GM03348 (cell line): ENCODE data around the gene MANSC1.
A peak's percentile ranks its signal among the peaks of the same experiment; 100 is the strongest.

ENCODE experiments used
- DNase-seq: peaks from one replicate; pipeline ENCODE4 v3.0.0; 2012; ENCODE audit warnings: low spot score

The MANSC1 gene

GRCh38 chr12:12349711-12350665 is at the start of gene MANSC1:
Gene MANSC1, minus strand, starts transcription at chr12:12350242. Its CDS starts 6,928 bp downstream, at chr12:12343314.
- peak; percentile 82 for DNase-seq

DNA sequence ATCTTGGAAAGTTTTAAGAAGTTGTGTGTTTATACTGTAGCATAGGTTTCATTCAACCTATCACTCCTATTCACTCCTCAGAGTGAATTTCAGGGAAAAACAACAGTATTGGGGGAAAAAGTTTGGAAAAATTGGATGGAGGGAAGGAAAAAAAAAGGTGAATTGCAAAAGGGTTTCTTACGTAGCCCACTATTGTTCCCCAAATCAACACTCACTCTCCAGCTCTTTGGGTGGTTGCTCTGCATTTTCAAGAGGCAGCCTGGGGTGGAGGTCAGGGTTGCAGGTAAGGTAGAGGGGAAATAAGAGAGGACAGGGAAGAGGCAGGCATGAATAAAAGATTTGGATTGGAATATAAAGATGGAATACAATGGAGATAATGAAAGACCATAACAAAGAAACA is 49.1 kb upstream of the MANSC1 start:
- DNase-seq = no peak

GRCh38 chr12:12398026-12398859 is 48.2 kb upstream of the MANSC1 start:
- DNase-seq = peak; percentile 90

GRCh38 chr12:12397184-12397583 is 47.1 kb upstream of the MANSC1 start:
- no peak for DNase-seq

DNA sequence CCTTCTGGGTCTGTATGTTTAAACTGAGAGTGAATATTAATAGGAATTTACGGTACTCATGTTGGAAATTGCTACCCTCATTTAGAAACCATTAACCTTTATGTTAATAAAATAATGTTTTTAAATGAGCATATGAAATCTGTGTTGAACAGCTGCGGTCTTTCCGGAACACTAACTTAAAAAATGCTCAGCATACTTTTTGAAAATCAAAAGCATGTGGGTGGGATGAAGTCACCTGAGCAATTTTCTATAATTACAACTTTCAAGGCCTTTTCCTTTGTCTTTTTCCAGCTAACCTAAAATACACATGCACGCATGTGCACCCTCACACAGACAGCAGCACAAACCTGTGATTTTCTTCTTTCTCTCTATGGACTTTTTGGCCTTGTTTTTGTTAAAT is 46.7 kb upstream of the MANSC1 start:
- DNase-seq = no peak

DNA sequence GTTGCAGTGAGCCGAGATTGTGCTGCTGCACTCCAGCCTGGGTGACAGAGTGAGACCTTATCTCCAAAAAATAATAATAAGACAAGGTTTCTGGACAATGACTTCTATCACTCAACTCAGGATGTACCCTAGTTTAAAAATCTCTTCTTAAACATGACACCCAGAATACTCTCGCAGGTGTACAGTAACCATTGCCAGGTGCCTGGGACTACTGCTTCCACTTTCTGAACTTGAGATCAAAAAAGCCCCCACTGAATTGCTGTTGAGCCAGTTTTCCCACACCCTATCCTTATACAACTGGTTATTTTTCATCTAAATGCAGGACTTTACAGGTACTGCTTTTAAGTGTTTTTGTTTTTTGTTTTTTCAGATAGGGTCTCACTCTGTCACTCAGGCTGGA is 43.1 kb upstream of the MANSC1 start:
- DNase-seq = no peak

- DNase-seq = no peak
These were observed 42.4 kb upstream of the MANSC1 start for GRCh38 chr12:12392413-12392812.

- peak; percentile 67 for DNase-seq
These were observed 37.5 kb upstream of the MANSC1 start for GRCh38 chr12:12387501-12387900.

GRCh38 chr12:12384571-12385340 is 34.7 kb upstream of the MANSC1 start:
- DNase-seq = no peak

- no peak for DNase-seq
These were observed 31.9 kb upstream of the MANSC1 start for GRCh38 chr12:12381982-12382381.

- DNase-seq = no peak
These were observed 31.0 kb upstream of the MANSC1 start for GRCh38 chr12:12380949-12381593.

GRCh38 chr12:12379831-12380730 is 30.0 kb upstream of the MANSC1 start:
- peak; percentile 22 for DNase-seq

DNA sequence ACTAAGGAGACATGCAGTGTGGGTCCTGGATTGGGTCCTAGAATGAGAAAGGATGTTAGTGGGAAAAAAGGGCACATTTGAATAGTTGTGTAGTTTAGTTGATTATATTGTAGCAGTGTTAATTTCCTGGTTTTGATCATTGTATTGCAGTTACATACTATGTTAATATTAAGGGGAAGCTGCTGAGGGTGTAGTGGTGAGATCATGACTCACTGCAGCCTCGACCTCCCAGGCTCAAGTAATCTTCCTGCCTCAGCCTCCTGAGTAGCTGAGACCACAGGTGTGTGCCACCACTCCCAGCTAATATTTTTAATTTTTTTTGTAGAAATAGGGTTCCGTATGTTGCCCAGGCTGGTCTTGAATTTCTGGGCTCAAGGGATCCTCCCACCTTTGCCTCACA is 28.6 kb upstream of the MANSC1 start:
- no peak for DNase-seq

GRCh38 chr12:12376646-12377448 is 26.8 kb upstream of the MANSC1 start:
- peak; percentile 78 for DNase-seq

DNA sequence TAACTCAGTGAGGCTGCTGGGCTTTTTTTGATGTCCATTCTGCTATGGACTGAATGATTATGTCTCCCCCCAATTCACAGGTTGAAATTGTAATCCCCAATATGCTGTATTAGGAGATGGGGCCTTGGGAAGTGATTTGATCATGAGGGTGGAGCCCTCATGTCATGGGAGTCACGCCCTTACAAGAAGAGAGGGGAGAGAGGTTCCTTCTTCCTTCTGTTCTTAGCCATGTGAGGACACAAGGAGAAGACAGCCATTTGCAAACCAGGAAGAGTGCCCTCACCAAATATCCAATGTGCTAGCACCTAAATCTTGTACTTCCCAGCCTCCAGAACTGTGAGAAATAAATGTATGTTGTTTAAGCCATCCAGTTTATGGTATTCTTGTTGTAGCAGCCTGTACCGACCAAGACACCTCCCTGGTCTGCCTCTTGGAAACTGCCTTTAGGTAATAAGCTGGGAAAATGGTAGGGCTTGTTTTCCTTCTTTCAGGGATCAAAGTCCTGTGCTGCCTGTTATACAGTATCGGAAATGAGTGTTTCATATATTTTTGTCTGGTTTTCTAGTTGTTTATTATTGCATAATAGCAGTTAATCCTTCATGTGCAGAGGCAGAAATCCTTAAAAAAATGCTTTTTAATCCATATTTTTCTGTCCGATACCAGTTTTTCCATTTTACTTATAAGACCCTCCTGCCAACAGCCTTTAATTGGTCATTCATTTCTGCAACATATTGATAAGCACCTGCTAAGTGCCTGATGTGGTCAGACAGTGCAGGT is 23.1 kb upstream of the MANSC1 start:
- DNase-seq = no peak

DNA sequence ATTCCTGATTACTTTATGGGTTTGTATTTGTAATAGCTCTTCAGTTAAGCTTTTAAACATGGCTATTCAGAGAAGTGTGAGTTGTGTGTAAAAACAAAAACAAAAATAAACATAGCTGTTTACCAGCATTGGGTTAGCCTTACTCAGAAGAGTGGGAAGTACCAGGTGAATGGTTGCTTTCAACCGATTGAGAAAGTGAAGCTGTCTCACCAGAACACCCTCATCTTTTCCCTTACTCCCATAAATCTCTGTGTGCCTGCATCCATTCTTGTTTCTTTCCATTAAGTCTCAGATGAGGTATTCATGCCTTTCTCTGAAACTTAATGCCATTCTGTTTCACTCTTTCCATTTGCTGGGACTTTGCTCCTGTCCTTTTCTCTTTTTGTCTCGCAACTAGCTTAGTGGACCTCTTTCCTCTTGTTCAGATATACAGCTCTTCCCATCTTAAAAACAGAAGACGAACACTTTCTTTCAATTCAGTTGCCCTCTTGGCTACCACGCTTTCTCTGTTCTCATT is 17.5 kb upstream of the MANSC1 start:
- no peak for DNase-seq

DNA sequence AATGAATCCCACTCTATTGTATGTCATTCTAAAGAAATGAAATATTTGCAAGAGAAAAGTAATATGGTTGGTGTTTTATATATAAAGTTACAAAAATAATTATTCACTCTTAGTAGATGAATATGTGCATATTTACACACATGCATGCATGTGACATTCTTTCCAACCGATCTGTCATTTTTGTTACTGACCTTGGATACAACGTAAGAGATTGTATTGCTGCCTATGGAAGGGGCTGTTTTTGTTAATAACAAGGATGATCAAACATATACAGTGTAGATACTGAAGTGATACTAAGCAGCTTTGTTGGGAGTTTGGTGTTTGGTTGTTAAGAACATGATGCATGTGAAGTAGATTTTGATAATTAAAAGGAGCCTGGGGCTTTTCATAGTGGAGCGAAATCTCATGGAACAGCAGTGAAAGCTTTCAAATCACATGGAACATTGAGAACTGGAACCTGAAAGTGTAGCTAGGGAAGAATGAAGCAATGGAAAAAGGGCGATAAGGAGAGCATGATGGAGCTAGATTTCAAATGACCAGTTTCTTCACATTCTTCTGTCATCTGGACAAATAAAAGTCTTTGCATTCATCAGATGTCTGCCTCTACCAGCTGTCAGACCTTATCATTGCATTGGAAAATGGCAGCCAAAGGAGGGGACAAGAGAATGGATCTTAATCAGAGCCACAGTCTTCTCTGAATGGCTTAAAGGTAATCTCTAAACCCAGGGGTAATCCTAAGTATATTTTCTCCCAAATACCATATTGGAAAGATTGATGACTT is 16.8 kb upstream of the MANSC1 start:
- no peak for DNase-seq

DNA sequence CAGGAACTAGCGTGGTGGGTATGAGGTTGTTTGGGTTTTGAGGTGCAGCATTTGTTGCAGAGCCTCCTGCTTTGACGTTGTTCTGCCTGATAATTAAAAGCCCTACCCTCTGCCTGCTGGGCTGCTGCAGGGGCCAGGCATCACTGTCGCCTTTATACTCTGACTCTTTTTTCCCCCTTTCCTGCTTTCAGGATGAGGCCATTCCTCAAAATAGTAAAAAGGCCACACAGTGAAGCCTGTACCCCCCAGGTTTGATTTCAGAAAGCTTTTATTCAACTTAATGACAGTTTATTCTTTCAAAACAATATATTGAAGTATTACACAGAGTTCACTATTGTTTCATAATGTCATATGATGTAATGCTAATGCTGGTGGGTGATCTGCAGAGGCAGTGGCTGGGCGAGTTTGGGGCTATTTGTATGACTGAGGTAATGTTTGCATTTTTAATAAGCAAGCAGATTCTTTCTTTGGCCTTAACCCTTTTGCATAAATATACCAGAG is 15.9 kb upstream of the MANSC1 start:
- DNase-seq = peak; percentile 45
